HG03108 (cell line): ENCODE results near the gene CCDC122.
A peak's percentile ranks its signal among the peaks of the same experiment; 100 is the strongest.

ENCODE experiments used
- ATAC-seq: cut with Tn5 transposase; IDR thresholded peaks from one replicate; pipeline ENCODE4 v1.9.1; 2021; ENCODE audit warnings: moderate library complexity; ENCODE audit not compliant: unreplicated experiment

The CCDC122 gene

DNA sequence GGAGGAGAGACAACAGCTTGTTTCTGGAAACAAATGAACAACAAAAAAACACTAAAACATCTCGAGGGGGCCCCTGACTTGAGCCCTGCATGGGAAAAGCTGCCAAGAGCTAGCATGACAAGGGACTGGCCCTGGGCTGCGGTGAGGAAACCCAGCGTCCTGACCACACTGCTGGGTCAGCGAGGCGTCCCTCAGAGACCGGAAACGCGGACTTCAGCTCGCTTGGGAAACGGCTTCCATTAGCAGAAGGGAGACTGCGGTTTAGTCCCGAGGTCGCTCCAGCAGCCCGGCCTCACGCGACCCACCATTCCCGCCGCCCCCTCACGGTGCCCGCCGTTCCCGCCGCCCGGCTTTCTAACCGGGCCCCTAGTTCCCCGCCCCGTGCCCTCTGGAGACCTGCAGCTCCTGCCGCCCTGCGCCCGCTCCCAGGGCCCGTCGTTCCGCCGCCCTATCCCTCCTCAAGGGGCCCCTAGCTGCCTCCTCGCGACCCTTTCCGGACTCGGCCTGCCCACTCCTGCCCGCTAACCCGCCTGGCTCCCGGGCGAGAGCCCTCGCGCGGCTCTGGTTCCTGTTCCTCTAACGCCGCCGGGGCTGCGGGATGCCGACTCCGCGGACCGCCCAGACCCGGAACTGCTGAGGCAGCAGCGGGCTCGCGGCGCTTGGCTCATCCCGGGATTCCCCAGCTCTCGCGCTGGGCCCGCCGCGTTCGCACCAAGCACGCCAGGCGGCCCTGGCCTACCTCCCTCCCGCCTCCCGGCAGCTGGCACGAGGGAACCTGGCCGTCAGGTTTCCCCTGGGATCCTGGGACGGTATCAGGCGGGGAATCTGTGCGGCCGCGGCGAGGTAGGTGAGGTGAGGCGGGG is at the start of gene CCDC122:
Gene CCDC122 (minus strand): TSS at position 849 of the 863 bp plus-strand sequence. CDS start 10,364 bp downstream, outside the sequence.
- ATAC-seq: peak; percentile 85

DNA sequence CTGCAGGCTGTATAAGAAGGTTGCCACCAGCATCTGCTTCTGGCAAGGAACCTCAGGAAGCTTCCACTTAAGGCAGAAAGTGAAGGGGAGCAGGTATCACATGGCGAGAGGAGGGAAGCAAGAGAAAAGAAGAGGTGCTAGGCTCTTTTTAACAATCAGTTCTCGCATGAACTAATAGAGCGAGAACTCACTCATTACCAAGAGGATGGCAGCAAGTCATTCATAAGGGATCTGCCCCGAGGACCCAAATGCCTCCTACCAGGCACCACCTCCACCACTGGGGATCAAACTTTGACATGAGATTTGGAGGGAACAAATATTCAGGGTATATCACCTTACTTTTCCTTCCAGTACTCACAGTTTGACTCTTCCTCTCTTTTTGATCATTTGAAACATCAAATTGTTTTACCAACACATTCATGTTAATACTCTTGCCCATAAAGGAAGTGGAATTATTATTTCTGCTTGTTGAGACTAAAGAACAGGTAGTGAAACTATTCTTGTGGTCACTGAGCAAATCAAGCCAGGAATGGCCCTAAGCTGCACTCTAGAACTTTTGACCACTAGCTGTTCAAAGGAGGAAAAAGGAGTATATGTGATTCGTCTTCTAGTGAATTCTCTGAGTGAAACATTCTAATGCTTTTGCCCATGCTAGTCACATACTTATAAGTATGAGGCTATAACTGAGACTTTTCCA is 45.2 kb upstream of the CCDC122 start:
- no peak for ATAC-seq

GRCh38 chr13:43920965-43921674 is 41.6 kb upstream of the CCDC122 start:
- ATAC-seq: no peak

- ATAC-seq: no peak
Observed at GRCh38 chr13:43918636-43919035, 39.1 kb upstream of the CCDC122 start.

- ATAC-seq: no peak
Observed at GRCh38 chr13:43916828-43917227, 37.3 kb upstream of the CCDC122 start.

GRCh38 chr13:43915451-43915850 is 35.9 kb upstream of the CCDC122 start:
- no peak for ATAC-seq

DNA sequence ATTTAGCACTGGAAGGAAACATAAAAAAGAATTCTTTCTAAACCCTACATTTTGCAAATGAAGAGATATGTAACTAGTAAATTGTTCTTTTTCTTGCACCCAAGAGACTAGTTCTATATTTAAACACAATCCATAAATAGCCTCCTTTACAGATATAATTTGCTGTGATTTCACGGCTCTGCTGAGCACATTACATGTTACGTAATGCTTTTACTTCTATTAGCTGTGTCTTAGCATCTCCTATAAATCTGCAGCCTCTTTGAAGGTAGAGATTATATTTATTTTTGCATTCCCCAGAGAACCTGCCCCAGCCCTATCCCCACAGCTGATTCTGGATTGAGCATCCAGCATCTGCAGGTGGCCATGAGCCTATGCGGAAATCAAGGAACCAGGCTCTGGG is 32.3 kb upstream of the CCDC122 start:
- ATAC-seq: no peak

- no peak for ATAC-seq
Observed at GRCh38 chr13:43911278-43911677, 31.7 kb upstream of the CCDC122 start.

DNA sequence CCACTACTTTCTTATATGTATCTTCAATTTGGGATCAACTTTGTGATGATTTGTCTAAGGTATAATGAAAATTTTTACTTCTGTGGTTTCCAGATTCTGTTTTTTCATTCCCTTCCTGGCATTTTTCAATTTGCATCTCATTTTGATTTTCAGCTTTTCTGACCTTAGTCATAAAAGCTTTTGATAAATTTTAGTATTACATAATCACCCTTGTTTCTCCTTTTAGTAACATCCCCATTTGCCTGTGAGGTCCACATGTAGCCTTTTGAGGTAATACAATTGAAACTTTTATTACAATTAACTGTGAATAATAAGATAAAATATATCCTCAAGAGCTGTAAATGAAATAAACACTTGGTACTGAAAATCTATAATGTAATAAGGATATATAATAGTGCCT is 31.3 kb upstream of the CCDC122 start:
- ATAC-seq: no peak

GRCh38 chr13:43908156-43909126 is 28.9 kb upstream of the CCDC122 start:
- no peak for ATAC-seq

DNA sequence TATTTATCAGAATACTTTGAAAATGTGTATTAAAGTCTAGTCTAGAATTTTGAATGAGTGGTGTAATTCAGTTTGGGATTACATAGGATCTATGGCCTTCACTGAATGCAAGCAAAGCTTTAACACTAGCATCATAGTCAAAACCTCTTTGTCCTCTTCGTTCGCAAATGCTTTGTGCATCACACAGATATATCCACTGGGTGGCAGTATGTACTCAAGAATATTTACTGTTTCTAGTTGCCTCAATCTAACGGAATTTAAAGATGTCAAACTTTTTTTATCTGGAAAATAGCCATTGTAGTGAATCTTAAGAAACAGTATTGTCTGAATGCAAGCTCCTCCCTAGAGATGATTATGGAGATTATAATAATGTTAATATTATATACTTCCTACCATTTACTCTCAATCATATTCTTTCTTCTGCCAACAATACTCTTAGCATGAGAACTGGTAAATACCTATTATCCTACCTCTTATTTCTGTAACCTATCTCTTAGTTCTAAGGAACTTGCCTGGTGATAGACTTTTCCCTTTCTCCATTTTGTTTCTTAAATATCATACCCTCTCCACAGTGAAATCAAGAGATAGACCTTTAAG is 26.0 kb upstream of the CCDC122 start:
- ATAC-seq: no peak

DNA sequence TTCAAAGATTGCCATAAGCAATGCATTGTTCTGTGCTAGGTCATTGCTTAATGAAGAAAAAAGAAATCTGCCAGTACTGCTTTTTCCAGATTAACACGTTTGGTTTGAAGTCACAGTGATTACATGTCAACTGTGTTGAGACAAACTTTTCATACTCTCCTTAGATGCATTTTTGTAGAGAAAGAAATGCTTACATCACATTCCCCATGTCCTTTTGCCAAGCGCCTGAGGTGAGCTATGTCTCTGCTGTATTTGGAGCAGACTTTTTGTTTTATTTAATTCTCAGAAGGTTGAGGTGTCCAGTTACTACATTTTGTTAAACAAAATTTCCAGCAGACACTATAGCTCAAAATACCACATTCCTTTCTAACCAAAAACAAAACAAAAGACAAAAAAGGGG is 16.4 kb upstream of the CCDC122 start:
- no peak for ATAC-seq

DNA sequence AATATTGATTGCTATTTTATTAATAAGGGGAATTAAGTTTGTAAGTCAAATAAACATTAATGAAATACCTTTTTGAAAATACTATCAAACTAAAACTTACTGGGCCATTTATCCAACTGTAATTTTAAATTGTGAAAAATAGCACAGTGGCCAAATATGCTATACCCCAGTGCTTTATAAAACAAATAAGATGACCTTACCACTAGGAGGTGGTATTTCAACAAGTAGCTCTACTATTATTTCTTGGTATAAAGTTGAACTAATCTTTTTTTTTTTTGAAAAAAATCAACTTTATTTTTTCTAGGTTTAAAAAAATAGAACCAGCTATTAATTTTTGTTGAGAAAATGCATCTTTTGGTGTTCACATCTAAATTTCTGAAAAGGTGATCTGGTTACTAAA is 14.9 kb upstream of the CCDC122 start:
- no peak for ATAC-seq

- ATAC-seq: no peak
Observed at GRCh38 chr13:43884222-43884621, 4.7 kb upstream of the CCDC122 start.

DNA sequence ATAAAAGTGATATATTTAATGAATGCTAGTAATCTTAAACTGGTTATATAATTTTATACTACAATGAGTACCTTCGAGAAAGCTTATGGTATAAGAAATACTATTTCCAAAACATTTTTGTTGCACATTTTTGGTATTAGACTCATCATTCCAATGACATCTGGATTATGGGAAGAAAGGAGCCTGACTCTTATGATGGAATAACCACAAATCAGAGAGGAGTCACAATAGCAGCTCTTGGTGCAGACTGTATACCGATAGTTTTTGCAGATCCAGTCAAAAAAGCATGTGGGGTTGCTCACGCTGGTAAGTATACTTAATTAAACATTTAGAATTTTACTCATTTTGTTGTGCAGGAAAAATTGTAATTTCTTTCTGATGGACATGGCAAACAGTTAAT is 4.1 kb upstream of the CCDC122 start:
- no peak for ATAC-seq

DNA sequence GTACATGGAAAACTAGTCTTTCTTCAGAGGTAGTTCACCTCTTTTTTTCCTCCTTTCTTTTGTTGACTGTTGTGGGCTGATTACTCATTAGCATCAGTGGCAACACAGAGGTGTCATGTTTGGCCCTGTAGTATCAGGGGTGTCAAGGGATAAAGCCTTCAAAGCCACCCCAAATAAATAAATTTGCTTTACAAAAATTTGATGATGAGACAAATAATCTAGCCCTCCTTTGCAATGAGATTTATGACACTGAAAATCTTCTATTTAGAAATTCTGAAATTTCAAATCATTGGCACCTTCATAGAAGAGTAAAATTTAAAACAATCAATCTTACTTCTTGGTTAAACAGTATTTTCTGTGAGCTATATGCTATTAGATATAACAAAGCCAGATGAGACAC is 2.0 kb upstream of the CCDC122 start:
- no peak for ATAC-seq

- ATAC-seq: no peak
Observed at GRCh38 chr13:43880926-43881325, 1.4 kb upstream of the CCDC122 start.

- ATAC-seq: no peak
Observed at GRCh38 chr13:43880214-43880855, 795 bp upstream of the CCDC122 start.

GRCh38 chr13:43879755-43880181 is 228 bp upstream of the CCDC122 start, which contains the start of gene LACC1:
LACC1 (plus strand) TSS chr13:43879904; CDS start chr13:43880986, 1,082 bp downstream.
- ATAC-seq: peak; percentile 18
